ENCODE measurements around the gene RSPH1.

Gene RSPH1

GRCh38 chr21:42496120-42496838 lies at the start of gene RSPH1:
Gene RSPH1, minus strand, starts transcription at chr21:42496224. Its CDS starts 38 bp downstream, at chr21:42496186.
- peak; percentile 98 for DNase-seq (ENCODE audit: low read depth)

DNA sequence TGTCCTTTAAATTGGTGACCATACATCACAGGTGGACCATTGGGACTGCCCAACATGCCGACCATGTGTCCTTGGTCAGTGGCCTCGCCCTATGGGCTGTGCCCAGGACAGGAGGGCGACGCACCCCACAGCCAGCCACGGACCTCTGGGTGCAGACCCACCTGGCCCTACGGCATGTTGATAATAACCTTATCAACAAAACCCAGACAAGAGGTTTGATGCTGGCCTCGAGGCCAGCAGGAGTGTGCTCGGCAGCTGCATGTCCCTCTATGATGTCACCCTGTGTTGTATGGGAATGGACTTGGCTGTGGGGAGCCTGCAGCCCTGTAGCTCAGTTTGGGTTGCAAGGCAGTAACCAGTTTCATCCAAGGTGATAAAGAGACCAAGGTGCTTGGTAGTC lies 49.7 kb upstream of the RSPH1 start:
- DNase-seq (ENCODE audit: low read depth): no peak

GRCh38 chr21:42545317-42545716 lies 49.3 kb upstream of the RSPH1 start:
- DNase-seq (ENCODE audit: low read depth): no peak

- DNase-seq (ENCODE audit: low read depth): no peak
These were observed 48.5 kb upstream of the RSPH1 start for GRCh38 chr21:42544544-42544943.

- no peak for DNase-seq (ENCODE audit: low read depth)
These were observed 47.3 kb upstream of the RSPH1 start for GRCh38 chr21:42543106-42543847.

GRCh38 chr21:42542596-42542995 lies 46.6 kb upstream of the RSPH1 start:
- no peak for DNase-seq (ENCODE audit: low read depth)

DNA sequence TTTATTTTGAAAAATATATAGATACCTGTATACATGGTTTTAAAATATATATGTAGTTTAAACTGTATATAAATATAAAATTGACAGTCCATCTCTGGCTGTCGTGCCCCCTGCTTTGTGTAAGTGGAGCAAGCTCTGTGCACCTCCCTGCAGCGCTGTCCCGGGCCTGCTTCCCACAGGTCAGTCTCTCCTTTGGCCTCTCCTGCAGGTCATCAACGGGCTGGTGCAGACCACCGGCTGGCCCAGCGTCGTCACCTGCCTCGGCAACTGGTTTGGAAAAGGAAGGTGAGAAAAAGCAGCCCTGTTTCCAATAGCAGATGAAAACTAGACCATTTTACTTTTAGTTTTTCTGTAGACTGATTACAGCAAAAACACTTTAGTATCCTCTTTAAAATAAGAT lies 46.2 kb upstream of the RSPH1 start:
- no peak for DNase-seq (ENCODE audit: low read depth)

- no peak for DNase-seq (ENCODE audit: low read depth)
These were observed 45.6 kb upstream of the RSPH1 start for GRCh38 chr21:42541618-42542017.

DNA sequence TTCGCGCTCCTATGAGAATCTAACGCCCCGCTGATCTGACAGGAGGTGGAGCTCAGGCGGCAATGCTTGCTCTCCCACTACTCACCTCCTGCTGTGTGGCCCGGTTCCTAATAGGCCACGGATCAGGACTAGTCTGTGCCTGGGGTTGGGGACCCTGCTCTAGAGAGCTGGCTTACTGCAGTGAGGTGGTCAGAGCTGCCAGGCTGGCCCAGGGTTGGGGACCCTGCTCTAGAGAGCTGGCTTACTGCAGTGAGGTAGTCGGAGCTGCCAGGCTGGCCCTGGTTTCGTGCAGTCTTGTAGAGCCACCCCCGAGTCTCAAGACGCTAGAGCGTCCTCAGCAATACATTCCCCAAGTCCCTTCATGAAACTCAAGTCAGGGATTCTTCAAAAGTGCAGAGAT lies 45.1 kb upstream of the RSPH1 start:
- DNase-seq (ENCODE audit: low read depth): no peak

GRCh38 chr21:42540396-42540795 lies 44.4 kb upstream of the RSPH1 start:
- DNase-seq (ENCODE audit: low read depth): no peak

- no peak for DNase-seq (ENCODE audit: low read depth)
These were observed 43.9 kb upstream of the RSPH1 start for GRCh38 chr21:42539931-42540343.

- no peak for DNase-seq (ENCODE audit: low read depth)
These were observed 43.3 kb upstream of the RSPH1 start for GRCh38 chr21:42539342-42539741.

GRCh38 chr21:42538479-42539275 lies 42.7 kb upstream of the RSPH1 start:
- no peak for DNase-seq (ENCODE audit: low read depth)

DNA sequence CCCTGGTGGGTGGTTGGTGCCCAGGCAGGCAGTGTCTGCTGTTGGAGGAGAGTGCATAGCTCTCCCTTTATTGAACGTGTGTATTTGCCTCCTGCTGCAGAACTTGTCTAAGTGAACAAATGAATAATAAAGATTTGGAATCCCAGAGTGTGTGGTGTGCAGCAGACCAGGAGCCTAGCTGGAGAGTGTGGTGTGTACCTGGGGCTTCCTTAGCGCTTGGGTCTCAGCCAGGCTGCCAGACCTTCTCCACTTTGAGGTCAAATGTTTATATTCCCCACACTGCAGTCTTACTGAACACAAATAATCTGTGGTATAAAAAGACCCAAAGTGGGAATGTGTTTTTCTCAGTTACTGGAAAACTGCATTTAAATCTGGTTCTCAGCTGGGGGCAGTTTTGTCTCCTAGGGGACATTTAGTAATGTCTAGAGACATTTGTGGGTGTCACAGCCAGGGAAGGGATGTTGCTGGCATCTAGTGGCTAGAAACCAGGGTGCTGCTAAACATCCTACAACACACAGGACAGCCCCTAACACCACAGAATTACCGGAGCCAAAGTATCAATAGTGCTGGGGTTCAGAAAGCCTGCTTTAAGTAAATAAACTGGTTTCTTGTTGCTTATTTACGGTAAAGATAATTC lies 41.2 kb upstream of the RSPH1 start:
- DNase-seq (ENCODE audit: low read depth): no peak

- no peak for DNase-seq (ENCODE audit: low read depth)
These were observed 40.6 kb upstream of the RSPH1 start for GRCh38 chr21:42536601-42537000.

DNA sequence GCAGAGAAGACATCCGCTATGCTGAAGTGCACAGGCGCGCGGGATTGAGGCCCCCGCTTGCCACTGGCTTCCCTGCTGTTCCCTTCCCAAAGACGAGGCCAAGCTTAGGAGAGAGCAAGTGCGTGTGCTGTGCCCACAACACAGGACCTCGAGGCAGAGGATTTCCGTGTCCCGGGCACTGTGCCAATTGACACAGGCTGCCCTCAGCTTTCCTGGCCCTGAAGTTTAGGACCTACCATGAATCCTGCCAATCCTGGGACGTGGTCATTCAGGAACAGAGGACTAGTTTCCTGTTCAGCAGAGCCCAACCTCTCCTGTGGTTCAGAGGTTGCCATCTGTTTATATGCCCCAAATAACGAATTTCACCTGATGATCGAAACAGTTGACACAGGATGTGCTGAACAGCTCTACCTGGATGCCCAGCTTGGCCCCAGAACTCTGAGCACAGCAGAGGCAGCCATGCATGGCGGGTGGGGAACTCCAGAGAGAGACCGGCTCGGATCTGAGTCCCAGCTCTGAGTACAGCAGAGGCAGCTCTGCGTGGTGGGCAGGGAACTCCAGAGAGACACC lies 39.7 kb upstream of the RSPH1 start:
- DNase-seq (ENCODE audit: low read depth): no peak

GRCh38 chr21:42534421-42535378 lies 38.7 kb upstream of the RSPH1 start:
- DNase-seq (ENCODE audit: low read depth): no peak

- no peak for DNase-seq (ENCODE audit: low read depth)
These were observed 37.9 kb upstream of the RSPH1 start for GRCh38 chr21:42533963-42534355.

GRCh38 chr21:42533306-42533962 lies 37.4 kb upstream of the RSPH1 start:
- no peak for DNase-seq (ENCODE audit: low read depth)

GRCh38 chr21:42532466-42533181 lies 36.6 kb upstream of the RSPH1 start:
- peak; percentile 38 for DNase-seq (ENCODE audit: low read depth)

Data from fibroblast of gingiva (primary cell).